Measurements from ENCODE around the gene RANBP9. TPM values are rescaled to one million over a fixed set of nuclear protein-coding genes. Genes with fewer than 3 reads are reported as not detected.

RANBP9 gene
- total and polyA plus RNA-seq, 9 of the 15 experiments (the other 6 are each of a cell fraction or from before 2014, with no cell fraction given): 27.5 to 130 (median 61.5) TPM

DNA sequence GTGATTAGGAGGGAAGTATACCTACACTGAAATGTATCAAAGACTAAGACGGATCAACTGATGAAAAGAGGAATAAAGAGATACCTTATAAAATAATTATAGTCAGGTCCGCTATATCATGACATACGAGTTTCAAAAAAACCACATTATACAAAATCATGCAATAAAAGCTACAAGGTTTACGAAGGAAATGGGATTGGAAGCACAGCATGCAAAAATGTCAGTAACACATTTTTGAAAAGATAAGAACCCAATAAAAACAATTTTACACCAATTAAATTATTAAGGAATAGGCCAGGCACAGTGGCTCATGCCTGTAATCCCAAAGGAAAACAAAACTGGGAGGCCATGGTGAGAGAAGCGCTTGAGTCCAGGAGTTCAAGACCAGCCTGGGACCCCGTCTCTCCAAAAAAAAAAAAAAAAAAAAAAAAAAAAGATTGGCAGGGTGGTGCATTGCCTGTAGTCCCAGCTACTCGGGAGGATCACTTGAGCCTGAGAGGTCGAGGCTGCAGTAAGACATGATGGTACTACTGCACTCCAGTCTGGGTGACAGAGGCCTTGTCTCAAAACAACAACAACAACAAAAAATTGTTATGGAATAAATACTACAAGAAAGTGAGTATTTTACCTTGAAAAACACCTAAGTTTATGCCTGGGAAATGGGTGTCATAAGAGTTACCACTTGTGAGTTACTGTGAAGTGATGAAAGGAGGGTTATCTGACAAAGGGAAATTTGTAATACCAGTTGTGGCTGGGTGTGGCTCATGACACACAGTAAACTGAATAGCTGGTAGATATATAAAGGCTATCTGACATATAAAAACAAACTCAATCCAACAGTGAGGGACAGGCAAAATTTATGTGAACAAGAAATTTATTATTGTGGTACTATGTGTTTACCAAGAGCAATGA, 45.2 kb downstream of the RANBP9 start (continued):
- 0 out of 2 replicates have a peak, but pooled peaks have one; percentile 8 for TF ChIP-seq NBN (IDR thresholded peaks at IDR 0.05; ENCODE audit: low read depth)
- TF ChIP-seq, protein P1, sequence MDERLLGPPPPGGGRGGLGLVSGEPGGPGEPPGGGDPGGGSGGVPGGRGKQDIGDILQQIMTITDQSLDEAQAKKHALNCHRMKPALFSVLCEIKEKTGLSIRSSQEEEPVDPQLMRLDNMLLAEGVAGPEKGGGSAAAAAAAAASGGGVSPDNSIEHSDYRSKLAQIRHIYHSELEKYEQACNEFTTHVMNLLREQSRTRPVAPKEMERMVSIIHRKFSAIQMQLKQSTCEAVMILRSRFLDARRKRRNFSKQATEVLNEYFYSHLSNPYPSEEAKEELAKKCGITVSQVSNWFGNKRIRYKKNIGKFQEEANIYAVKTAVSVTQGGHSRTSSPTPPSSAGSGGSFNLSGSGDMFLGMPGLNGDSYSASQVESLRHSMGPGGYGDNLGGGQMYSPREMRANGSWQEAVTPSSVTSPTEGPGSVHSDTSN (CRISPR knock-in tag; IDR thresholded peaks at IDR 0.05; ENCODE audit: low read depth): no peak
- TF ChIP-seq, protein P1 (tag; conservative IDR thresholded peaks at IDR 0.05; ENCODE audit: low read depth): peak; percentile 77
- TF ChIP-seq, protein P2, sequence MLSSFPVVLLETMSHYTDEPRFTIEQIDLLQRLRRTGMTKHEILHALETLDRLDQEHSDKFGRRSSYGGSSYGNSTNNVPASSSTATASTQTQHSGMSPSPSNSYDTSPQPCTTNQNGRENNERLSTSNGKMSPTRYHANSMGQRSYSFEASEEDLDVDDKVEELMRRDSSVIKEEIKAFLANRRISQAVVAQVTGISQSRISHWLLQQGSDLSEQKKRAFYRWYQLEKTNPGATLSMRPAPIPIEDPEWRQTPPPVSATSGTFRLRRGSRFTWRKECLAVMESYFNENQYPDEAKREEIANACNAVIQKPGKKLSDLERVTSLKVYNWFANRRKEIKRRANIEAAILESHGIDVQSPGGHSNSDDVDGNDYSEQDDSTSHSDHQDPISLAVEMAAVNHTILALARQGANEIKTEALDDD (IDR thresholded peaks at IDR 0.05): peak; percentile 47
- peak; percentile 41 for TF ChIP-seq BRD9 (IDR thresholded peaks at IDR 0.05; ENCODE audit: low read depth, partially characterized antibody)
- no peak for TF ChIP-seq JUND (IDR thresholded peaks at IDR 0.05; ENCODE audit: borderline replicate concordance, low read depth, low read length)
- peak; percentile 17; the same call in 1 of the 3 replicates for TF ChIP-seq JUND (tag; IDR thresholded peaks at IDR 0.05; ENCODE audit: borderline replicate concordance, low read depth, low read length)
- no peak for TF ChIP-seq L3MBTL2 (IDR thresholded peaks at IDR 0.05)
- TF ChIP-seq HLTF (IDR thresholded peaks at IDR 0.05): 0 out of 2 replicates have a peak, but pooled peaks have one; percentile 20
- peak; percentile 33; the same call in 1 of the 2 replicates for TF ChIP-seq SMARCE1 (IDR thresholded peaks at IDR 0.05)
- TF ChIP-seq, protein P3, sequence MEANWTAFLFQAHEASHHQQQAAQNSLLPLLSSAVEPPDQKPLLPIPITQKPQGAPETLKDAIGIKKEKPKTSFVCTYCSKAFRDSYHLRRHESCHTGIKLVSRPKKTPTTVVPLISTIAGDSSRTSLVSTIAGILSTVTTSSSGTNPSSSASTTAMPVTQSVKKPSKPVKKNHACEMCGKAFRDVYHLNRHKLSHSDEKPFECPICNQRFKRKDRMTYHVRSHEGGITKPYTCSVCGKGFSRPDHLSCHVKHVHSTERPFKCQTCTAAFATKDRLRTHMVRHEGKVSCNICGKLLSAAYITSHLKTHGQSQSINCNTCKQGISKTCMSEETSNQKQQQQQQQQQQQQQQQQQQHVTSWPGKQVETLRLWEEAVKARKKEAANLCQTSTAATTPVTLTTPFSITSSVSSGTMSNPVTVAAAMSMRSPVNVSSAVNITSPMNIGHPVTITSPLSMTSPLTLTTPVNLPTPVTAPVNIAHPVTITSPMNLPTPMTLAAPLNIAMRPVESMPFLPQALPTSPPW (CRISPR knock-in tag; IDR thresholded peaks at IDR 0.05): peak; percentile 28; the same call in 1 of the 2 replicates
- TF ChIP-seq, protein P4, sequence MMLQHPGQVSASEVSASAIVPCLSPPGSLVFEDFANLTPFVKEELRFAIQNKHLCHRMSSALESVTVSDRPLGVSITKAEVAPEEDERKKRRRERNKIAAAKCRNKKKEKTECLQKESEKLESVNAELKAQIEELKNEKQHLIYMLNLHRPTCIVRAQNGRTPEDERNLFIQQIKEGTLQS (IDR thresholded peaks at IDR 0.05): 0 out of 2 replicates have a peak, but pooled peaks have one; percentile 30
- TF ChIP-seq, protein P4 (CRISPR knock-in tag; conservative IDR thresholded peaks at IDR 0.05): no peak
- no peak for TF ChIP-seq POLR2A (conservative IDR thresholded peaks at IDR 0.05)
- TF ChIP-seq ARID1B (IDR thresholded peaks at IDR 0.05): peak; percentile 33; the same call in 1 of the 2 replicates

Measured in K562 (cell line).